RWPE1 (cell line): ENCODE measurements around the gene DNAJC3.
A peak's percentile ranks its signal among the peaks of the same experiment; 100 is the strongest.

Source experiments
- CTCF ChIA-PET: fragments of 350-600 bp; sonication (Branson Sonifier 250); formaldehyde crosslinking; extraction: SDS; loops from one replicate; lab custom pipeline; 2021; lab: Yijun Ruan, JAX
- POLR2A ChIA-PET: fragments of 400-600 bp; formaldehyde crosslinking; extraction: SDS; loops from one replicate; lab custom pipeline; 2020; ENCODE audit warnings: antibody characterized with exemption; ENCODE audit not compliant: low non-redundant PET; lab: Yijun Ruan, JAX
- DNase-seq: peaks from one replicate; pipeline ENCODE4 v3.0.0; 2012; ENCODE audit warnings: low spot score
- H3K27ac ChIP-seq: fragments of 450-650 bp; 2 replicates; pipeline ENCODE4 v1.5.1; 2017
- CTCF ChIP-seq: fragments of 450-650 bp; conservative IDR thresholded peaks from 2 replicates; pipeline ENCODE4 v1.5.1; 2017; ENCODE audit warnings: low read depth, mild to moderate bottlenecking

Gene DNAJC3

GRCh38 chr13:95791084-95791722 lies 114.3 kb downstream of the DNAJC3 start:
- TF ChIP-seq CTCF, result no peak
- POLR2A ChIA-PET, result no interaction called here

GRCh38 chr13:95793018-95793555 lies 116.1 kb downstream of the DNAJC3 start:
- ChIA-PET POLR2A (no interaction called here), CTCF (no interaction called here)
- peak overlapping the region; percentile 47 for H3K27ac ChIP-seq
- DNase-seq, result peak; percentile 12
- TF ChIP-seq CTCF, result no peak

More at GRCh38 chr13:95791084-95791722, 114.3 kb downstream of the DNAJC3 start:
- no peak overlapping the region for H3K27ac ChIP-seq
- CTCF ChIA-PET, result interaction anchor here (0.6 to 0.7 kb wide), 2 partner anchors 105 to 130 kb away, joined by 3 read pairs; no protein-coding TSS in a partner anchor
- no peak for DNase-seq

DNA sequence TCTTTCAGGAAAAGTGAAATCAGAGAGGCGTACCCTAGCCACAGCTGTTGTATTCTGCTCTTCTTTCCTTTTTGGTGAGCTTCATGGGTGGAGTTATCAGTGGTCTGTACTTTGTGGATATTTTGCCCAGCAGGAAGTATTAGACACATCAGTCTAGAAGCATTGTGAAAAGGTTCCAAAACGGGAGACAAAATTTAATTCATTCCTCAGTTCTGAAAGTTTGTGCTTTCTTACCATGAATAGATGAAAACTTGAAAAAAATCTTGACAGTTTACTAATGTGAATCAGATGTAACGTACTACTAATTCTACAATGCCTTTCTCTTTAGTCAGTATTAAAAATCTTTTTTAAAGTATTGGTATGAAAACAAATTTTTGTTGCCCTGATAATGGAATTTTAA lies 116.8 kb downstream of the DNAJC3 start:
- ChIA-PET POLR2A (no interaction called here), CTCF (no interaction called here)
- H3K27ac ChIP-seq, result no peak overlapping the region
- TF ChIP-seq CTCF, result no peak
- DNase-seq, result no peak

- no peak for DNase-seq
- ChIA-PET CTCF (interaction anchor here (0.6 kb wide), 1 partner anchor 139 kb away, joined by 4 read pairs; no protein-coding TSS in a partner anchor), POLR2A (no interaction called here)
- no peak for TF ChIP-seq CTCF
- H3K27ac ChIP-seq, result no peak overlapping the region
Measured at GRCh38 chr13:95797016-95797415, 120.1 kb downstream of the DNAJC3 start.

GRCh38 chr13:95800436-95800835 lies 123.5 kb downstream of the DNAJC3 start:
- ChIA-PET CTCF (interaction anchor here (0.6 to 1.2 kb wide), 2 partner anchors 24 to 33 kb away, joined by 3 read pairs; no protein-coding TSS in a partner anchor), POLR2A (no interaction called here)
- H3K27ac ChIP-seq, result no peak overlapping the region
- no peak for DNase-seq
- TF ChIP-seq CTCF, result no peak

DNA sequence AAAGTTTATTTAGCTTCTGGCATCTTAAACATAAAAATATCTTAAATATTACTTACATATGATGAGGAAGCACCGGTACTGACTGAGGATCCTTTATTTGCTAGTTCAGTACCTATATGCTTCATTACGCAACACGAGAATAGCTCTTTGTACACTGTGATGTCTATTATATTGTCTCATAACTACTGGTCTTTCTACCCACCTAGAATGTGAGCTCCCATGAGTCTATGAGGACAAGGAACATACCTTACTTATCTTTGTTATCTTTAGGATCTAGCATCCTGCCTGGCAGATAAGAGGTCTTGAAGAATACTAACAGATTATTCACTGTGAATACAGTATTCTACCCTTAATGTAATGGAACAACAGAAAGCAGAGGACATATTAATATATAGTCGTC lies 124.9 kb downstream of the DNAJC3 start:
- no peak for DNase-seq
- no peak for TF ChIP-seq CTCF
- POLR2A ChIA-PET, result no interaction called here
- CTCF ChIA-PET, result interaction anchor here (0.6 kb wide), 2 partner anchors 79 to 1098 kb away, joined by 3 to 4 read pairs; no protein-coding TSS in a partner anchor
- no peak overlapping the region for H3K27ac ChIP-seq
